ENCODE results near the gene NDUFAF5.

The NDUFAF5 gene

DNA sequence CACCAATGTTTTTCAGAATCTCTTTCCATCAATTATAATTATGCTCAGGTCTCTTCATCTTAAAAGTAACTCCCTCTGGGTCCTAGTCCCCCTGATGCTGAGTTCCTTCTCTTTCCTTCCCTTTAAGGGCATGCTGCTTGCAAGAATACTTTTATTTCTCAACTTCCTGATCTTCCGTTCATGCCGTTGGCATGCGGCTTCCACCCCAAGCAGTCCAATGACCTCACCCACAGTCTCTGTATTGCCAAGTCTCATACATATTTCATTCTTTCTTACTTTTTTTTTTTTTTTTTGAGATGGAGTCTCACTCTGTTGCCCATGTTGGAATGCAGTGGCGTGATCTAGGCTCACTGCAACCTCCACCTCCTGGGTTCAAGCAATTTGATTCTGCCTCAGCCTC lies 83.5 kb downstream of the NDUFAF5 start:
- no peak overlapping the region for H3K4me2 ChIP-seq (ENCODE audit: low read length)
- no peaks in the 10 kb centered on the region for H3K27me3 ChIP-seq (ENCODE audit: control insufficient read depth, insufficient read depth, low read length)
- no peaks in the 10 kb centered on the region for H3K36me3 ChIP-seq (ENCODE audit: control insufficient read depth, insufficient read depth, low read length)
- no peak overlapping the region for H3K4me3 ChIP-seq (ENCODE audit: low read depth, low read length)
- no peak overlapping the region for H3K27ac ChIP-seq
- H3K4me1 ChIP-seq, result no peaks in the 10 kb centered on the region
- TF ChIP-seq, protein P1, sequence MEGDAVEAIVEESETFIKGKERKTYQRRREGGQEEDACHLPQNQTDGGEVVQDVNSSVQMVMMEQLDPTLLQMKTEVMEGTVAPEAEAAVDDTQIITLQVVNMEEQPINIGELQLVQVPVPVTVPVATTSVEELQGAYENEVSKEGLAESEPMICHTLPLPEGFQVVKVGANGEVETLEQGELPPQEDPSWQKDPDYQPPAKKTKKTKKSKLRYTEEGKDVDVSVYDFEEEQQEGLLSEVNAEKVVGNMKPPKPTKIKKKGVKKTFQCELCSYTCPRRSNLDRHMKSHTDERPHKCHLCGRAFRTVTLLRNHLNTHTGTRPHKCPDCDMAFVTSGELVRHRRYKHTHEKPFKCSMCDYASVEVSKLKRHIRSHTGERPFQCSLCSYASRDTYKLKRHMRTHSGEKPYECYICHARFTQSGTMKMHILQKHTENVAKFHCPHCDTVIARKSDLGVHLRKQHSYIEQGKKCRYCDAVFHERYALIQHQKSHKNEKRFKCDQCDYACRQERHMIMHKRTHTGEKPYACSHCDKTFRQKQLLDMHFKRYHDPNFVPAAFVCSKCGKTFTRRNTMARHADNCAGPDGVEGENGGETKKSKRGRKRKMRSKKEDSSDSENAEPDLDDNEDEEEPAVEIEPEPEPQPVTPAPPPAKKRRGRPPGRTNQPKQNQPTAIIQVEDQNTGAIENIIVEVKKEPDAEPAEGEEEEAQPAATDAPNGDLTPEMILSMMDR (IDR thresholded peaks at IDR 0.05), result no peak
- no peak overlapping the region for H3K9ac ChIP-seq
- no peaks in the 10 kb centered on the region for H3K9me3 ChIP-seq (ENCODE audit: control insufficient read depth, low read length)
- H2AFZ ChIP-seq, result no peak overlapping the region
- no peaks in the 10 kb centered on the region for H3K79me2 ChIP-seq

DNA sequence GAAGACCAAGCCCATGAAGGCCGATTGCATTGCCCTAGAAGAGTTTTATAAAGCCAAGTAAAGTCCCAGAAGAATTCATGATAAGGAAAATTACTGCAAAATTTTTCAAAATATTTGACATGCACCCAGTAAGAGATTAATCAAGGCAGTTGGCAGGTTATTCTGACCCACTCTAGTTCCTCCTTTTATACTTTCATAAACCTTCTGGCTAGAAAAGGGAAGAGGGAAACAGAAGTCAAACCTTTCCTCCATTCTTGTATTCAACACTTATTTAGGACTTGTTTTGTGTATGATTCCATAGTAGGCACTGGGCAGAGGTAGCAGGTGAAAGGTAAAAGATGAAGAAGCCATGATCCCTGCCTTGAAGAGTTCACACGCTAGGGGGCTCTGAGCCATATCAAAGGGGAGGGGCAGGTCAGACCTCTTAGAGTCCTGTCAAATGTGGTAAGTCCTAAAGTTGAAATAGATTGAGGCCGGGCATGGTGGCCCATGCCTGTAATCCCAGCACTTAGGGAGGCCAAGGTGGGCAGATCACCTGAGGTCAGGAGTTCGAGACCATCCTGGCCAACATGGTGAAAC lies 85.4 kb downstream of the NDUFAF5 start:
- H3K36me3 ChIP-seq (ENCODE audit: control insufficient read depth, insufficient read depth, low read length), result no peaks in the 10 kb centered on the region
- H3K9me3 ChIP-seq (ENCODE audit: control insufficient read depth, low read length), result no peaks in the 10 kb centered on the region
- TF ChIP-seq, protein P1 (IDR thresholded peaks at IDR 0.05), result no peak
- no peaks in the 10 kb centered on the region for H3K79me2 ChIP-seq
- no peak overlapping the region for H3K27ac ChIP-seq
- no peaks in the 10 kb centered on the region for H3K27me3 ChIP-seq (ENCODE audit: control insufficient read depth, insufficient read depth, low read length)
- no peak overlapping the region for H3K4me2 ChIP-seq (ENCODE audit: low read length)
- H3K4me3 ChIP-seq (ENCODE audit: low read depth, low read length), result no peak overlapping the region
- no peak overlapping the region for H3K9ac ChIP-seq
- no peak overlapping the region for H2AFZ ChIP-seq
- peaks cover 6% of the 10 kb centered on the region for H3K4me1 ChIP-seq
